ENCODE results near the gene SERPINA5.

SERPINA5 gene

DNA sequence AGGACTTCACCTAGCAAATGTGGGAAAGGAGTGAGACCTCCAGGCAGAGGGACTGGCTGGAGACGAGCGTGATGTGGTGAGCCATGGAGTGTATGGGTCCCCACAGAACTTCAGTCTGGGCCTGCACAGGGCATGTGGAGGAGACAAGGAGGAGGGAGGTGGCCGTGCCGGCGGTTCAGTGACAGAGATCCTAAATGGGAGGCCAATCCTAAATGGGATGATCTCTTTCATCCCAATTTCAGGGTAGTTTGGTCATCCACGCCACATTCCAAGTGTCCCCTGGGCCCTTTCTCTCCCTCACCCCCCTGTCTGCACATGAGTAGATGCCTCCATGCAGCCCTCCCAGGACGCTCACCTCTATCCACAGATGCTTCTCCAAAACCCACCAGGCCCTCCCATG, 13.2 kb downstream of the SERPINA5 start:
- Histone ChIP-seq H3K9me3 (replicated peaks; ENCODE audit: insufficient read depth, low read length) (no peaks in the 10 kb centered on the region), H4K20me1 (ENCODE audit: insufficient read depth, low read length) (no peaks in the 10 kb centered on the region), H3K36me3 (replicated peaks; ENCODE audit: insufficient read depth, low read length) (no peaks in the 10 kb centered on the region), H3K4me3 (ENCODE audit: low read length) (no peak overlapping the region), H3K4me2 (ENCODE audit: low read depth, low read length) (no peak overlapping the region), H3F3A (ENCODE audit: insufficient read depth, low read length) (no peaks in the 10 kb centered on the region), H3K27ac (ENCODE audit: low read length) (no peak overlapping the region), H2AFZ (ENCODE audit: low read length) (no peak overlapping the region), H3K27me3 (replicated peaks; ENCODE audit: insufficient read depth, low read length) (no peaks in the 10 kb centered on the region), H3K79me2 (ENCODE audit: low read length) (no peaks in the 10 kb centered on the region), H3K9ac (ENCODE audit: low read length) (no peak overlapping the region), H3K4me1 (ENCODE audit: low read length) (no peaks in the 10 kb centered on the region), H3K9me2 (replicated peaks; ENCODE audit: insufficient read depth, low read length) (no peaks in the 10 kb centered on the region)
- no peak for DNase-seq
- TF ChIP-seq EZH2phosphoT487 (IDR thresholded peaks at IDR 0.05; ENCODE audit: low read length) (no peak), CTCF (IDR thresholded peaks at IDR 0.05; ENCODE audit: low read length) (no peak), EZH2 (optimal IDR thresholded peaks at IDR 0.05; ENCODE audit: low read depth, low read length) (no peak)

- Histone ChIP-seq H3K4me3 (ENCODE audit: low read length) (no peak overlapping the region), H3K4me1 (ENCODE audit: low read length) (no peaks in the 10 kb centered on the region), H3K9ac (ENCODE audit: low read length) (no peak overlapping the region), H3K27me3 (replicated peaks; ENCODE audit: insufficient read depth, low read length) (no peaks in the 10 kb centered on the region), H3K79me2 (ENCODE audit: low read length) (no peaks in the 10 kb centered on the region), H3K36me3 (replicated peaks; ENCODE audit: insufficient read depth, low read length) (no peaks in the 10 kb centered on the region), H4K20me1 (ENCODE audit: insufficient read depth, low read length) (no peaks in the 10 kb centered on the region), H3K4me2 (ENCODE audit: low read depth, low read length) (no peak overlapping the region), H3K9me3 (replicated peaks; ENCODE audit: insufficient read depth, low read length) (no peaks in the 10 kb centered on the region), H3K9me2 (replicated peaks; ENCODE audit: insufficient read depth, low read length) (no peaks in the 10 kb centered on the region), H3F3A (ENCODE audit: insufficient read depth, low read length) (no peaks in the 10 kb centered on the region), H2AFZ (ENCODE audit: low read length) (no peak overlapping the region), H3K27ac (ENCODE audit: low read length) (no peak overlapping the region)
- no peak for DNase-seq
- TF ChIP-seq CTCF (IDR thresholded peaks at IDR 0.05; ENCODE audit: low read length) (no peak), EZH2phosphoT487 (IDR thresholded peaks at IDR 0.05; ENCODE audit: low read length) (no peak), EZH2 (optimal IDR thresholded peaks at IDR 0.05; ENCODE audit: low read depth, low read length) (no peak)
Observed at GRCh38 chr14:94595912-94596311, 14.7 kb downstream of the SERPINA5 start.

- Histone ChIP-seq H3K4me1 (ENCODE audit: low read length) (no peaks in the 10 kb centered on the region), H3K79me2 (ENCODE audit: low read length) (no peaks in the 10 kb centered on the region), H3K9me2 (replicated peaks; ENCODE audit: insufficient read depth, low read length) (no peaks in the 10 kb centered on the region), H3K27ac (ENCODE audit: low read length) (no peak overlapping the region), H2AFZ (ENCODE audit: low read length) (no peak overlapping the region), H3K27me3 (replicated peaks; ENCODE audit: insufficient read depth, low read length) (no peaks in the 10 kb centered on the region), H4K20me1 (ENCODE audit: insufficient read depth, low read length) (no peaks in the 10 kb centered on the region), H3K9ac (ENCODE audit: low read length) (no peak overlapping the region), H3K9me3 (replicated peaks; ENCODE audit: insufficient read depth, low read length) (no peaks in the 10 kb centered on the region), H3F3A (ENCODE audit: insufficient read depth, low read length) (no peaks in the 10 kb centered on the region), H3K4me2 (ENCODE audit: low read depth, low read length) (no peak overlapping the region), H3K4me3 (ENCODE audit: low read length) (no peak overlapping the region), H3K36me3 (replicated peaks; ENCODE audit: insufficient read depth, low read length) (no peaks in the 10 kb centered on the region)
- no peak for TF ChIP-seq EZH2 (optimal IDR thresholded peaks at IDR 0.05; ENCODE audit: low read depth, low read length)
- TF ChIP-seq EZH2phosphoT487 (IDR thresholded peaks at IDR 0.05; ENCODE audit: low read length): no peak
- no peak for TF ChIP-seq CTCF (IDR thresholded peaks at IDR 0.05; ENCODE audit: low read length)
- no peak for DNase-seq
Observed at GRCh38 chr14:94596361-94596760, 15.1 kb downstream of the SERPINA5 start.
